ENCODE results near the gene ATP8B2.
A peak's percentile ranks its signal among the peaks of the same experiment; 100 is the strongest.
"Not testable (repeated sequence)": the region's sequence is repeated elsewhere in the genome, so short reads cannot be mapped to it uniquely, and the experiment has no call there.

ATP8B2 gene

DNA sequence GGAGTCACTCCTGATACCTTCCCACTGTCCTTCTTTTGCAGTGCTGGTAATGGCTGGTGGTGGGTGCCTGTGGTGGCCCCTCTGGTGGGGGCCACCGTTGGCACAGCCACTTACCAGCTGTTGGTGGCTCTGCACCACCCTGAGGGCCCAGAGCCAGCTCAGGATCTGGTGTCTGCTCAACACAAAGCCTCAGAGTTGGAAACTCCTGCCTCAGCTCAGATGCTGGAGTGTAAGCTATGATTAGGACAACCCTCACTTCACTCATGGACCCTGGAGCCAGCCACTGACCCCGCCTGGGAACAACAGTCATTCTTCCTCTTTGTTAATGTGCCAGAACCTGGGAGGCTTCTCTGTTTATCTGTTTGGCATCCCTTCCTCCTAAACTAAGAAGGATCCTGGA is 1.1 kb upstream of the ATP8B2 start:
- DNase-seq, result peak; percentile 47

GRCh38 chr1:154325583-154326545 is 539 bp downstream of the ATP8B2 start:
- peak; percentile 87 for DNase-seq

GRCh38 chr1:154326546-154327465 is 1.5 kb downstream of the ATP8B2 start:
- peak; percentile 74 for DNase-seq

- DNase-seq, result no peak
These were observed 2.4 kb downstream of the ATP8B2 start for GRCh38 chr1:154327466-154328317.

- DNase-seq, result peak; percentile 92
These were observed 3.2 kb downstream of the ATP8B2 start for GRCh38 chr1:154328318-154329151.

GRCh38 chr1:154329152-154329521 is 3.8 kb downstream of the ATP8B2 start:
- no peak for DNase-seq

- no peak for DNase-seq
These were observed 4.3 kb downstream of the ATP8B2 start for GRCh38 chr1:154329551-154330131.

- no peak for DNase-seq
These were observed 5.3 kb downstream of the ATP8B2 start for GRCh38 chr1:154330669-154331068.

- DNase-seq, result no peak
These were observed 9.0 kb downstream of the ATP8B2 start for GRCh38 chr1:154334079-154335024.

DNA sequence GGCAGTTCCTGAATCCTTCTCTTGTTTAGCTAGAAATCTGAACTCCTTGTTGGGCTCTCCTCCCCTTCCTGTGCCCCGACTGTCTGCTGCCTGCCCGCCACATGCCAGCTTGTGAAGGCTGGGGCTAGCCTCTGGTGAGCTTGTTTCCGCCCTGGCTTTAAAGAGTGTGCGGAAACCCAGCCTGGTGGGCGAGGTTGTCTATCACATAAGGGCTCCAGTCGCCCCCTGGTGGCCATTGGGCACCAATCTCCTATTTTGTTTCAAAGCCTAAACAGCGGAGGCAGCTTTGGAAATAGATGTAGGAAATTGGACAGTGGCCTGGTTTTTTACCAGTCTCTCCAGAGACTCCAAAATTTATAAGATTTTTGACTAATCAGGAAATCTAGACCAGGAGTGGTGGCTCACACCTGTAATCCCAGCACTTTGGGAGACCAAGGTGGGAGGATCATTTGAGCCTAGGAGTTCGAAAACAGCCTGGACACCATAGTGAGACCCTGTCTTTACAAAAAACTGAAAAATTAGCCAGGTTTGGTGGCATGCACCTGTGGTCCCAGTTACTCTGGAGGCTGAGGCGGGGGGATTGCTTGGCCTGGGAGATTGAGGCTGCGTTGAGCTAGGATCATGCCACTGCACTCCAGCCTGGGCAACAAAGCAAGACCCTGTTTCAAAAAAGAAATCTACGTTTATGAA is 9.8 kb downstream of the ATP8B2 start:
- DNase-seq, result peak; percentile 90

- no peak for DNase-seq
These were observed 12.0 kb downstream of the ATP8B2 start for GRCh38 chr1:154337253-154337894.

DNA sequence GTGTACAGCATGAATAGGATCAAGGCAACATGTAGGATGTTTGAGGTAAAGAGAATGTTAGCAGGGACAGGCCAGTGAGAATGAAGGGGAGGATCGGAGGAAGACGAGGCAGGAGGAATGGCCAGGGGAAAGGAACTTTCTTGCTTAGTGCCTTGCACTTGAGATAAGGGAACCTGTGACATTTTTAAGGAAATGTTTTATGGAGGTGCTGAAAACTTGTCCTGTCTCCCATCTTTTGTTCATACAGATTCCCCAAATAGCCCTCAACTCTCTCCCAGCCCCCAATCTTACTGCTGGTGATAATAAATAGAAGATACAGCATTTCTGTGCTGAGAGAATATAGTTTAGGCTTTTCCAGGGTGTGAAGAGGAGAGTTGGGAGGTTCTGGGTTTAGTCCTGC is 13.6 kb downstream of the ATP8B2 start:
- no peak for DNase-seq

DNA sequence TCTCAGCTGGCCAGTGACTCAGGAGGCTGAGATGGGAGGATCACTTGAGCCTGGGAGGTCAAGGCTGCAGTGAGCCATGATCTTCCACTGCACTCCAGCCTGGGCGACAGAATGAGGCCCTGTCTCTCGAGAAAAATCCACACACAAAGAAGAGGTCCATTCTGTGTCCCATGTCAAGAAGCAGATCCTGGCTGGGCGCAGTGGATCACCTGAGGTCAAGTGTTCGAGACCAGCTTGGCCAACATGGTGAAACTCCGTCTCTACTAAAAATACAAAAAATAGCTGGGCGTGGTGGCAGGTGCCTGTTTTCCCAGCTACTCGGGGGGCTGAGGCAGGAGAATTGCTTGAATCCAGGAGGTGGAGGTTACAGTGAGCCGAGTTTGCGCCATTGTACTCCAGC is 16.0 kb downstream of the ATP8B2 start:
- not testable (repeated sequence) for DNase-seq

GRCh38 chr1:154342132-154342531 is 16.8 kb downstream of the ATP8B2 start:
- DNase-seq, result no peak

GRCh38 chr1:154342836-154343472 is 17.6 kb downstream of the ATP8B2 start:
- no peak for DNase-seq

GRCh38 chr1:154344977-154345837 is 19.9 kb downstream of the ATP8B2 start:
- DNase-seq, result no peak

DNA sequence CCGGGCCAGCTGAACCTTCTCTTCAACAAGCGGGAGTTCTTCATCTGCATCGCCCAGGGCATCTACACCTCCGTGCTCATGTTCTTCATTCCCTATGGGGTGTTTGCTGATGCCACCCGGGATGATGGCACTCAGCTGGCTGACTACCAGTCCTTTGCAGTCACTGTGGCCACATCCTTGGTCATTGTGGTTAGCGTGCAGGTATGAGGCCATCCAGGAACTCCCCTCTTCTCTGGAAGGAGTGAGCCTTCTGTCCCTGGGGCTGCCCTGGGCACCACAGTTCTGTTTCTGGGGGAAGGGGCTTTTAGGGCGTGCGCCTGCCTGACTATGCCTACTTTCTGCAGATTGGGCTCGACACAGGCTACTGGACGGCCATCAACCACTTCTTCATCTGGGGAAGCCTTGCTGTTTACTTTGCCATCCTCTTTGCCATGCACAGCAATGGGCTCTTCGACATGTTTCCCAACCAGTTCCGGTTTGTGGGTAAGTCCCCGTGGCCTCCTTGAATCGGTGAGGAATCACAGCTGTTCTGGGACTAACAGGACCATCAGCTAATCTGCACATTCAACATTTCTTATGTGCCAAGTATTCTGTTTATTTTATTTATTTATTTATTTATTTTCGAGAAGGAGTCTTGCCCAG is 21.1 kb downstream of the ATP8B2 start:
- no peak for DNase-seq

Measured in right hindlimb (tissue), 1 donor.